Glutamatergic neuron (in vitro differentiated cells): ENCODE data around the gene ATAD2B. TPM values are rescaled to one million over a fixed set of nuclear protein-coding genes. Genes with fewer than 3 reads are reported as not detected.

Experiments
- DNase-seq: peaks from one replicate; pipeline ENCODE4 v3.0.0; 2022
- H3K27ac Mint-ChIP-seq: one replicate; pipeline ENCODE4 v1.8.0; 2020; ENCODE audit warnings: mild to moderate bottlenecking, mixed read lengths, inconsistent platforms; ENCODE audit not compliant: unreplicated experiment
- H3K27me3 Mint-ChIP-seq: one replicate; pipeline ENCODE4 v1.8.0; 2020; ENCODE audit warnings: mild to moderate bottlenecking, moderate library complexity, mixed read lengths, inconsistent platforms; ENCODE audit not compliant: unreplicated experiment
- H3K36me3 Mint-ChIP-seq: one replicate; pipeline ENCODE4 v1.8.0; 2020; ENCODE audit warnings: mild to moderate bottlenecking, mixed read lengths, inconsistent platforms; ENCODE audit not compliant: unreplicated experiment
- H3K4me1 Mint-ChIP-seq: one replicate; pipeline ENCODE4 v1.8.0; 2020; ENCODE audit warnings: mild to moderate bottlenecking, low read depth, mixed read lengths, inconsistent platforms; ENCODE audit not compliant: unreplicated experiment
- H3K4me3 Mint-ChIP-seq: one replicate; pipeline ENCODE4 v1.8.0; 2020; ENCODE audit warnings: mild to moderate bottlenecking, mixed read lengths, inconsistent platforms; ENCODE audit not compliant: unreplicated experiment
- H3K9me3 Mint-ChIP-seq: one replicate; pipeline ENCODE4 v1.8.0; 2020; ENCODE audit warnings: mild to moderate bottlenecking, moderate library complexity, mixed read lengths, inconsistent platforms; ENCODE audit not compliant: unreplicated experiment
- total RNA-seq: library from RNA; stranded (reverse); fragmentation: NEBNext Ultra II Directional; extraction: Animal tissue kit (Norgen Biotek cat#: 25700); gene quantifications from one replicate; pipeline ENCODE4 v1.2.1, GENCODE V29; 2021; ENCODE audit not compliant: unreplicated experiment
- TF ChIP-seq, protein P1 (sequence below): fragments of 200-600 bp; sonication (generic); IDR thresholded peaks from one replicate; pipeline ENCODE4 v1.5.0; 2021; ENCODE audit not compliant: partially characterized antibody, unreplicated experiment

The ATAD2B gene
- total RNA-seq, 1 donor from 2014 or later: 108 TPM

DNA sequence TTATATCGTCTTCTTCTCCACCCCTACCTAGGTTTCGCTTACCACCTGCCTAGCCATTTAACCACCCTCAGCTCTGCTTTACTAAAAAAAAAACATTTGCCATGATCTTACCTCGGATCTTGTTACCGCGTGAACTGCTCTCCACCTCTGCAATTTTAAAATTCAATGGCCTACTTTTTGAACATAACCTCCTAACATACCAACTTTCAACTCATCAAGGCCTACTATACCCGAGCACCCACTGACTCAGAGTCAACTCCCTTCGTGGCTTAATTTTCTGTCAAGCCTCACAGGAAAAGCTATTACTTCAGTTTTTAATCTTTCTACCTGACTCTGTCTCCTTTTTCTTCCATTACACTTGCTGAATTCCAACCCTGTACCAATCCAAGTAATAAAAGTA is 55.7 kb downstream of the ATAD2B start:
- H3K27me3 Mint-ChIP-seq: peaks cover 4% of the 10 kb centered on the region
- no peak overlapping the region for H3K4me3 Mint-ChIP-seq
- peaks cover 4% of the 10 kb centered on the region for H3K9me3 Mint-ChIP-seq
- H3K27ac Mint-ChIP-seq: no peak overlapping the region
- H3K36me3 Mint-ChIP-seq: peaks cover 5% of the 10 kb centered on the region
- H3K4me1 Mint-ChIP-seq: no peaks in the 10 kb centered on the region
- TF ChIP-seq, protein P1, sequence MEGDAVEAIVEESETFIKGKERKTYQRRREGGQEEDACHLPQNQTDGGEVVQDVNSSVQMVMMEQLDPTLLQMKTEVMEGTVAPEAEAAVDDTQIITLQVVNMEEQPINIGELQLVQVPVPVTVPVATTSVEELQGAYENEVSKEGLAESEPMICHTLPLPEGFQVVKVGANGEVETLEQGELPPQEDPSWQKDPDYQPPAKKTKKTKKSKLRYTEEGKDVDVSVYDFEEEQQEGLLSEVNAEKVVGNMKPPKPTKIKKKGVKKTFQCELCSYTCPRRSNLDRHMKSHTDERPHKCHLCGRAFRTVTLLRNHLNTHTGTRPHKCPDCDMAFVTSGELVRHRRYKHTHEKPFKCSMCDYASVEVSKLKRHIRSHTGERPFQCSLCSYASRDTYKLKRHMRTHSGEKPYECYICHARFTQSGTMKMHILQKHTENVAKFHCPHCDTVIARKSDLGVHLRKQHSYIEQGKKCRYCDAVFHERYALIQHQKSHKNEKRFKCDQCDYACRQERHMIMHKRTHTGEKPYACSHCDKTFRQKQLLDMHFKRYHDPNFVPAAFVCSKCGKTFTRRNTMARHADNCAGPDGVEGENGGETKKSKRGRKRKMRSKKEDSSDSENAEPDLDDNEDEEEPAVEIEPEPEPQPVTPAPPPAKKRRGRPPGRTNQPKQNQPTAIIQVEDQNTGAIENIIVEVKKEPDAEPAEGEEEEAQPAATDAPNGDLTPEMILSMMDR: no peak
- DNase-seq: no peak

DNA sequence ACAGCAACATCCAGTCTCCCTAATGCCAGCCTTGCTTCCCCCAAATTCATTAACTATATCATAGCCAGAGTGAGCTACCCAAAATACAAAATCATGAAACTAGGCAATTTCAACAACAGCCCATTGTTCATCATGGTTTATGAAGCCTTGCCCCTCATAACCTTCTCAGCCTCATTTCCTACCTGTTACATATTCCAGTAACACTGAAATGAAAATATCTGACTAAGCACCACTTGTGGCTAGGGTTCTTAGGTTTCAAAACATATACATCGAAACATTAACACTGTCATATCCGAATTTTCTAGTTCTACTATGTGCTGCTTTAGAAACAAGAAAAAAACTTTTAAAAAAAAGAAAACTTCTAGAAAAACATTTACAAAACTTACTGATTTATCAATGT is 59.5 kb downstream of the ATAD2B start:
- Mint-ChIP-seq H3K36me3 (no peaks in the 10 kb centered on the region), H3K4me1 (no peaks in the 10 kb centered on the region), H3K9me3 (peaks cover 6% of the 10 kb centered on the region), H3K27ac (no peak overlapping the region), H3K4me3 (no peak overlapping the region), H3K27me3 (peaks cover 4% of the 10 kb centered on the region)
- DNase-seq: no peak
- TF ChIP-seq, protein P1: no peak

DNA sequence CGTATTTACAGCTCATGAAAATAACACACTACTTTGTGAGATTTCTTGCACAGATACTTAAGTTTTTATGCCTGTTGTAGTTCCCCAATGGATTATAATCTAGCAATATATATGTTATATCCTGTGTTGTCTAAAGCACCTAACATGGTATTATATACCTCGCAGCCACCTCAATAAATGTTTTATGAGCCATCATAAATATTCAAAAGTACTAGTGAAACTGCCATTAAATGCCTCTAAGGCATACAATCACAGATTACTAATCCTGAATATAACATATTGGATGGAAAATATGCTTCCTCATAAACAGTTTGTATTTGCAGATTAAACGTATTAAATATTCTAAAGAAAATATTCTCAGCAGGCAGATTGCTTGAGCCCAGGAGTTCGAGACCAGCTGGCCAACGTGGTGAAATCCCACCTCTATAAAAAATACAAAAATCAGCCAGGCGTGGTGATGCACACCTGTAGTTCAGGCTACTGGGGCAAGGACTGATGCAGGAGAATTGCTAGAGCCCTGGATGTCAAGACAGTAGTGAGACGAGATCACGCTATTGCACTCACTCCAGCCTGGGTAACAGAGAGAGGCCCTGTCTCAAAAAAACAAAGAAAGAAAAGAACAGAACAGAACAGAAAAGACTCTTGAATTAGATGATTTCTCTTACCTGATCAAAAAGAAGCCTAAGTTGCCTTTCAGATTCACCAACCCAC is 64.1 kb downstream of the ATAD2B start:
- Mint-ChIP-seq H3K9me3 (peaks cover 2% of the 10 kb centered on the region), H3K4me1 (no peaks in the 10 kb centered on the region), H3K27me3 (no peaks in the 10 kb centered on the region), H3K4me3 (no peak overlapping the region), H3K36me3 (no peaks in the 10 kb centered on the region), H3K27ac (no peak overlapping the region)
- TF ChIP-seq, protein P1: no peak
- no peak for DNase-seq

DNA sequence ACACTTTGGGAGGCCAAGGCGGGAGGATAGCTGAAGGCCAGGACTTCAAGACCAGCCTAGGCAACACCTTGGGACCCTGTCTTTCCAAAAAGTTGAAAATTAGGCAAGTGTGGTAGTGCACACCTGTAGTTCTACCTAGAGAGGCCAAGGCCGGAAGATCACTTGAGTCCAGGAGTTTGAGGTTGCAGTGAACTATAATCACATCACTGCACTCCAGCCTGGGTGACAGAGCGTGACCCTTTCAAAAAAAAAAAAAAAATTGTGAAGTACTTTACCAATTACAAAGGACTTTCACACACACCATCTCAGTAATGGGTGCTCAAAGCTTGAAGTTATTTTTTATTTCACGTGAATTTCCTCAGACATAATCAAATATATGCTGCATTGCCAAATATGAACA is 65.0 kb downstream of the ATAD2B start:
- Mint-ChIP-seq H3K27me3 (no peaks in the 10 kb centered on the region), H3K4me1 (no peaks in the 10 kb centered on the region), H3K27ac (no peak overlapping the region), H3K4me3 (no peak overlapping the region), H3K36me3 (no peaks in the 10 kb centered on the region), H3K9me3 (peaks cover 2% of the 10 kb centered on the region)
- TF ChIP-seq, protein P1: no peak
- DNase-seq: no peak

DNA sequence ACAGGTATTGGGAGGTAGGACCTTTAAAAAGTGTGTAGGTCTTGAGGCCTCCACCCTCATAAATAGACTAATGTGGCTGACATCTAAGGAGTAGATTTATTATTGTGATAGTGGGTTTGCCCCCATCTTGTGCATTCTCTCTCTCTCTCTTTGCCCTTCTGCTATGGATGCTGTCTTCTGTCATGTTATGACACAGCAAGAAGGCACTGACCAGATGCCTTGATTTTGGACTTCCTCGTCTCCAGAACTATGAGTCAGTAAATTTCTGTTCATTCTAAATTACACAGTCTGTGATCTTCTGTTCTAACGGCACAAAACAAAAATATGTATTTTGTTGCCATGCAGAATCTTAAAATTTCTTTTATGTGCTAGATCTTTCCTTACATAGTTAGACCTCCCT is 66.9 kb downstream of the ATAD2B start:
- Mint-ChIP-seq H3K4me1 (no peaks in the 10 kb centered on the region), H3K9me3 (peaks cover 2% of the 10 kb centered on the region), H3K27me3 (peaks cover 2% of the 10 kb centered on the region), H3K27ac (no peak overlapping the region), H3K4me3 (no peak overlapping the region), H3K36me3 (no peaks in the 10 kb centered on the region)
- TF ChIP-seq, protein P1: no peak
- DNase-seq: no peak
